ENCODE data around the gene IL13RA2. TPM values are rescaled to one million over a fixed set of nuclear protein-coding genes. Genes with fewer than 3 reads are reported as not detected.

The IL13RA2 gene
- total and polyA plus RNA-seq, 9 of the 15 experiments (the other 6 are each of a cell fraction or from before 2014, with no cell fraction given): 0.06 to 0.18 (median 0.15) TPM; not detected in 6

GRCh38 chrX:115036029-115036428, 18.6 kb upstream of the IL13RA2 start:
- ChIA-PET CTCF (ENCODE audit: low intra/inter-chr PET ratio) (no interaction called here), POLR2A (no interaction called here)
- Histone ChIP-seq H3K9me3 (replicated peaks; ENCODE audit: control insufficient read depth, insufficient read depth, low read depth, low read length) (no peaks in the 10 kb centered on the region), H3K9ac (ENCODE audit: insufficient read depth in 1 of 2, low read depth in 2 of 2, low read length in 2 of 2) (no peak overlapping the region), H3K27ac (ENCODE audit: extremely low read depth, low read depth, low read length) (no peak overlapping the region), H3K9me1 (ENCODE audit: control insufficient read depth, insufficient read depth, low read length) (no peaks in the 10 kb centered on the region), H3K4me1 (replicated peaks in 1 of 2; ENCODE audit: control insufficient read depth in 2 of 2, insufficient read depth in 2 of 2, low read length in 2 of 2) (no peaks in the 10 kb centered on the region), H3K79me2 (ENCODE audit: control insufficient read depth, insufficient read depth, low read length) (no peaks in the 10 kb centered on the region), H3K27me3 (ENCODE audit: control insufficient read depth in 2 of 2, insufficient read depth in 2 of 2, low read length in 2 of 2) (no peaks in the 10 kb centered on the region), H3K4me3 (no peak overlapping the region), H4K20me1 (replicated peaks; ENCODE audit: control insufficient read depth, insufficient read depth, low read length) (no peaks in the 10 kb centered on the region; the same call in 1 of the 2 replicates), H2AFZ (ENCODE audit: low read depth, low read length) (no peak overlapping the region), H3K36me3 (ENCODE audit: control insufficient read depth, insufficient read depth, low read length) (no peaks in the 10 kb centered on the region), H3K4me2 (ENCODE audit: insufficient read depth, low read length) (no peak overlapping the region)
- 0% methylated on average over 1 of the region's 1 CpG for WGBS (ENCODE audit: insufficient coverage, low coverage, missing lambda C conversion rate)
- TF ChIP-seq ILF3 (IDR thresholded peaks at IDR 0.05; ENCODE audit: borderline replicate concordance) (no peak), MCM5 (IDR thresholded peaks at IDR 0.05; ENCODE audit: low read depth) (no peak), GTF2B (IDR thresholded peaks at IDR 0.05; ENCODE audit: extremely low read depth, insufficient read length) (no peak)
- ATAC-seq: no peak
- intact Hi-C loops (cut with micrococcal nuclease): no loop called here
- in situ Hi-C loops (cut with MboI): no loop called here
- no peak for DNase-seq (ENCODE audit: extremely low read depth in 1 of 4, low spot score in 3 of 4)
- no peak for FAIRE-seq
- no TSS peak for BruUV-seq (replicated peaks)

DNA sequence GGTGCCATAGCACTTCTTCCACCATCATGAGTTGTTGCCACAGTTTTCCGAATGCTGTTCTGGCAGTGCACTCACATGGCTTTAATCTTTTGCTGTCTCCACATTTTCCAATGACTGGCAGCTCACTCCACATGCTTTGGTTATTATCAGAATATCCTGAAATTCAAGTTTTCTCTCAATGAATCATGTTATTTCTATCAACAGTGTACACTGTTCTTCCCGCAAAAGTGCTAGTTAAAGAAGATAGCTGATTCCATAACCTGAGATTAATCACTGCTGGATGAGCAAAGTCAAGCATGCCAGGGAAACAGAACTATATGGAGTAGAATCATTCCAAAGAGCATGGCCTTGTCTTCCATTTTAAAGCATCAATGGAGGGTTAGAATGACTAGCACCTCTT, 14.6 kb upstream of the IL13RA2 start:
- no peaks in the 10 kb centered on the region for H3K9me1 ChIP-seq (ENCODE audit: control insufficient read depth, insufficient read depth, low read length)
- DNase-seq (ENCODE audit: extremely low read depth in 1 of 4, low spot score in 3 of 4) (no peak), FAIRE-seq (no peak), ATAC-seq (no peak)
- H3K9me3 ChIP-seq (replicated peaks; ENCODE audit: control insufficient read depth, insufficient read depth, low read depth, low read length): no peaks in the 10 kb centered on the region
- H3K36me3 ChIP-seq (ENCODE audit: control insufficient read depth, insufficient read depth, low read length): no peaks in the 10 kb centered on the region
- ChIA-PET POLR2A (no interaction called here), CTCF (ENCODE audit: low intra/inter-chr PET ratio) (no interaction called here)
- no TSS peak for BruUV-seq (replicated peaks)
- H3K9ac ChIP-seq (ENCODE audit: insufficient read depth in 1 of 2, low read depth in 2 of 2, low read length in 2 of 2): no peak overlapping the region
- H3K4me2 ChIP-seq (ENCODE audit: insufficient read depth, low read length): no peak overlapping the region
- H3K79me2 ChIP-seq (ENCODE audit: control insufficient read depth, insufficient read depth, low read length): no peaks in the 10 kb centered on the region
- intact Hi-C loops (cut with micrococcal nuclease): no loop called here
- WGBS (ENCODE audit: insufficient coverage, low coverage, missing lambda C conversion rate): 6% methylated on average over 2 of the region's 2 CpGs
- in situ Hi-C loops (cut with MboI): no loop called here
- peaks cover 0 to 3% of the 10 kb centered on the region in 2 experiments; a peak in 1 of 5 replicates for H3K27me3 ChIP-seq (ENCODE audit: control insufficient read depth in 2 of 2, insufficient read depth in 2 of 2, low read length in 2 of 2)
- no peak overlapping the region for H3K4me3 ChIP-seq
- no peaks in the 10 kb centered on the region; the same call in 1 of the 2 replicates for H4K20me1 ChIP-seq (replicated peaks; ENCODE audit: control insufficient read depth, insufficient read depth, low read length)
- H2AFZ ChIP-seq (ENCODE audit: low read depth, low read length): no peak overlapping the region
- no peak for TF ChIP-seq CBFB (CRISPR knock-in tag; IDR thresholded peaks at IDR 0.05)
- no peak for TF ChIP-seq PCBP2 (IDR thresholded peaks at IDR 0.05; ENCODE audit: low read depth, low read length, poor library complexity, severe bottlenecking)
- no peak for TF ChIP-seq KHSRP (IDR thresholded peaks at IDR 0.05)
- TF ChIP-seq ZNF655 (CRISPR knock-in tag; IDR thresholded peaks at IDR 0.05): no peak
- no peak for TF ChIP-seq RBBP5 (IDR thresholded peaks at IDR 0.05; ENCODE audit: borderline replicate concordance, insufficient read depth, low read length, poor library complexity, severe bottlenecking)
- TF ChIP-seq HNRNPK (IDR thresholded peaks at IDR 0.05; ENCODE audit: low read depth, low read length, poor library complexity, severe bottlenecking): no peak
- TF ChIP-seq DACH1 (IDR thresholded peaks at IDR 0.05; ENCODE audit: partially characterized antibody): no peak
- no peak for TF ChIP-seq TAF9B (IDR thresholded peaks at IDR 0.05; ENCODE audit: partially characterized antibody)
- no peak for TF ChIP-seq SNRNP70 (optimal IDR thresholded peaks at IDR 0.05; ENCODE audit: low read depth, low read length)
- no peak for TF ChIP-seq BMI1 (IDR thresholded peaks at IDR 0.05; ENCODE audit: low read length)
- no peak for TF ChIP-seq MAZ (CRISPR knock-in tag; conservative IDR thresholded peaks at IDR 0.05 in 1 of 2, IDR thresholded peaks at IDR 0.05 in 1 of 2)
- TF ChIP-seq ZNF121 (CRISPR knock-in tag; conservative IDR thresholded peaks at IDR 0.05): no peak
- H3K27ac ChIP-seq (ENCODE audit: extremely low read depth, low read depth, low read length): no peak overlapping the region
- no peaks in the 10 kb centered on the region for H3K4me1 ChIP-seq (replicated peaks in 1 of 2; ENCODE audit: control insufficient read depth in 2 of 2, insufficient read depth in 2 of 2, low read length in 2 of 2)
